Measurements from ENCODE around the gene ERBB4. TPM values are rescaled to one million over a fixed set of nuclear protein-coding genes. Genes with fewer than 3 reads are reported as not detected.

ERBB4 gene
- polyA plus RNA-seq, 2 of the 4 experiments (the other 2 are of a cell fraction): not detected

GRCh38 chr2:211617803-211618202 lies 920.8 kb downstream of the ERBB4 start:
- CTCF ChIA-PET: no interaction called here
- 12% methylated on average over 2 of the region's 2 CpGs for whole genome bisulfite sequencing (ENCODE audit: missing lambda C conversion rate)
- POLR2A ChIA-PET: no interaction called here
- ATAC-seq (no peak), DNase-seq (ENCODE audit: low read depth in 1 of 2, low spot score in 1 of 2) (no peak), FAIRE-seq (no peak)
- H3K27ac ChIP-seq: no peak overlapping the region
- H3K4me1 ChIP-seq: no peaks in the 10 kb centered on the region
- peak; percentile 63 for TF ChIP-seq MAFK (IDR thresholded peaks at IDR 0.05; ENCODE audit: partially characterized antibody)
- TF ChIP-seq GATA3 (IDR thresholded peaks at IDR 0.05; ENCODE audit: borderline replicate concordance): no peak
- TF ChIP-seq SMC3 (IDR thresholded peaks at IDR 0.05): no peak
- no peak overlapping the region for H3K4me3 ChIP-seq
- H3K4me2 ChIP-seq: no peak overlapping the region
- H3K9me3 ChIP-seq: no peaks in the 10 kb centered on the region

DNA sequence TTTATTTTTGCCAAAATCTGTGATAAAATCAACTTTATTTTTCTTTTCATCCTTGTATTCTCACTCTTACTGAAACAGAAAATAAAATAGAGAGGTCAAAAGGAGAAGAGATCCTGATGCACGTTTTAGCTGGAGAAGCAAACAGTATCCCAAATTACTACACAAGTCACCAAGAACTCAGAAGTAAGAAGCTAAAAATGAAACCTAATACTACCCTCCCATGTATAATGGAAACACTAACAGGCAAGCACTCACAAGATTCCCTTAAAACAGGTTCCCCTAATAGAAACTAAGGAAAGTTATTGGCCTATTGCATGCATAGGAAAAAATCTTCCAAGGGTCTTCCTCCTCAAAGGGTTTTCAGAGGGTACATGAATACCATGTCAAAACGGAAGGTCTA lies 927.0 kb downstream of the ERBB4 start:
- POLR2A ChIA-PET: no interaction called here
- WGBS (ENCODE audit: missing lambda C conversion rate): 25% methylated on average over 2 of the region's 2 CpGs

DNA sequence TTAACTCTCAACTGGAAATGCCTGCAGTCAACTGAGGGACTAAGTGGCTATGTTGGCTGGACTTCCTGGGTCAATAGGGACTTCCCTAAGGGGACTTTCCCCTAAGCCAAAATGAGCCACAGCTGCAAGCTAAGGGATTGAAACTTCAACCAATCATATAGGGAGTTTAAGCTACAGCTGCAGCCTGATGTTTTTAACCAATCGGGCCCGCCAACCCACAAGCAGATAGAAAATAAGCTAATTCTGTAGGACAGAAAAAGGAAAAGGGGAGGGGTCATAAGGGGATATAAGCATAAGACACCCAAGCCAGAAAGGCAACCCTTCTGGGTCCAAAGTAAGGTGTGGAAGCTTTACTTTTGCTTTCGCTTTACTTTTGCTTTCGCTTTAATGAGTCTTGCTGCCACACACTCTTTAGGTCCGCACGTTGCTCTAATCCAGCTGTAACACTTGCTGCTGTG lies 927.5 kb downstream of the ERBB4 start:
- no peak overlapping the region for H3K27ac ChIP-seq
- 68% methylated on average over 6 of the region's 6 CpGs for WGBS (ENCODE audit: missing lambda C conversion rate)
- CTCF ChIA-PET: no interaction called here
- no peak overlapping the region for H3K4me3 ChIP-seq
- no peak for ATAC-seq
- peak in 1 of 2 experiments; percentile 0 for DNase-seq (ENCODE audit: low read depth in 1 of 2, low spot score in 1 of 2)
- H3K4me1 ChIP-seq: no peaks in the 10 kb centered on the region
- POLR2A ChIA-PET: no interaction called here
- H3K4me2 ChIP-seq: no peak overlapping the region
- FAIRE-seq: no peak
- no peaks in the 10 kb centered on the region for H3K9me3 ChIP-seq
- TF ChIP-seq, protein P1, sequence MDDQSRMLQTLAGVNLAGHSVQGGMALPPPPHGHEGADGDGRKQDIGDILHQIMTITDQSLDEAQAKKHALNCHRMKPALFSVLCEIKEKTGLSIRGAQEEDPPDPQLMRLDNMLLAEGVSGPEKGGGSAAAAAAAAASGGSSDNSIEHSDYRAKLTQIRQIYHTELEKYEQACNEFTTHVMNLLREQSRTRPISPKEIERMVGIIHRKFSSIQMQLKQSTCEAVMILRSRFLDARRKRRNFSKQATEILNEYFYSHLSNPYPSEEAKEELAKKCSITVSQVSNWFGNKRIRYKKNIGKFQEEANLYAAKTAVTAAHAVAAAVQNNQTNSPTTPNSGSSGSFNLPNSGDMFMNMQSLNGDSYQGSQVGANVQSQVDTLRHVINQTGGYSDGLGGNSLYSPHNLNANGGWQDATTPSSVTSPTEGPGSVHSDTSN (IDR thresholded peaks at IDR 0.05): no peak
- TF ChIP-seq, protein P2, sequence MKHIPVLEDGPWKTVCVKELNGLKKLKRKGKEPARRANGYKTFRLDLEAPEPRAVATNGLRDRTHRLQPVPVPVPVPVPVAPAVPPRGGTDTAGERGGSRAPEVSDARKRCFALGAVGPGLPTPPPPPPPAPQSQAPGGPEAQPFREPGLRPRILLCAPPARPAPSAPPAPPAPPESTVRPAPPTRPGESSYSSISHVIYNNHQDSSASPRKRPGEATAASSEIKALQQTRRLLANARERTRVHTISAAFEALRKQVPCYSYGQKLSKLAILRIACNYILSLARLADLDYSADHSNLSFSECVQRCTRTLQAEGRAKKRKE (CRISPR knock-in tag; IDR thresholded peaks at IDR 0.05; ENCODE audit: low read depth): no peak
- TF ChIP-seq BHLHE40 (IDR thresholded peaks at IDR 0.05; ENCODE audit: low read depth, low read length): no peak
- TF ChIP-seq ZNF302 (CRISPR knock-in tag; IDR thresholded peaks at IDR 0.05): no peak
- TF ChIP-seq, protein P3, sequence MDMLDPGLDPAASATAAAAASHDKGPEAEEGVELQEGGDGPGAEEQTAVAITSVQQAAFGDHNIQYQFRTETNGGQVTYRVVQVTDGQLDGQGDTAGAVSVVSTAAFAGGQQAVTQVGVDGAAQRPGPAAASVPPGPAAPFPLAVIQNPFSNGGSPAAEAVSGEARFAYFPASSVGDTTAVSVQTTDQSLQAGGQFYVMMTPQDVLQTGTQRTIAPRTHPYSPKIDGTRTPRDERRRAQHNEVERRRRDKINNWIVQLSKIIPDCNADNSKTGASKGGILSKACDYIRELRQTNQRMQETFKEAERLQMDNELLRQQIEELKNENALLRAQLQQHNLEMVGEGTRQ (IDR thresholded peaks at IDR 0.05): no peak
- no peak for TF ChIP-seq HOXB5 (CRISPR knock-in tag; IDR thresholded peaks at IDR 0.05)
- TF ChIP-seq, protein P4, sequence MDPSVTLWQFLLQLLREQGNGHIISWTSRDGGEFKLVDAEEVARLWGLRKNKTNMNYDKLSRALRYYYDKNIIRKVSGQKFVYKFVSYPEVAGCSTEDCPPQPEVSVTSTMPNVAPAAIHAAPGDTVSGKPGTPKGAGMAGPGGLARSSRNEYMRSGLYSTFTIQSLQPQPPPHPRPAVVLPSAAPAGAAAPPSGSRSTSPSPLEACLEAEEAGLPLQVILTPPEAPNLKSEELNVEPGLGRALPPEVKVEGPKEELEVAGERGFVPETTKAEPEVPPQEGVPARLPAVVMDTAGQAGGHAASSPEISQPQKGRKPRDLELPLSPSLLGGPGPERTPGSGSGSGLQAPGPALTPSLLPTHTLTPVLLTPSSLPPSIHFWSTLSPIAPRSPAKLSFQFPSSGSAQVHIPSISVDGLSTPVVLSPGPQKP (IDR thresholded peaks at IDR 0.05; ENCODE audit: low read depth, low read length): no peak
- no peak for TF ChIP-seq RCOR1 (IDR thresholded peaks at IDR 0.05; ENCODE audit: low read depth, low read length)
- no peak for TF ChIP-seq HMGXB4 (CRISPR knock-in tag; IDR thresholded peaks at IDR 0.05; ENCODE audit: borderline replicate concordance)
- no peak for TF ChIP-seq JUN (IDR thresholded peaks at IDR 0.05)
- TF ChIP-seq SMC3 (IDR thresholded peaks at IDR 0.05): no peak
- TF ChIP-seq, protein P5, sequence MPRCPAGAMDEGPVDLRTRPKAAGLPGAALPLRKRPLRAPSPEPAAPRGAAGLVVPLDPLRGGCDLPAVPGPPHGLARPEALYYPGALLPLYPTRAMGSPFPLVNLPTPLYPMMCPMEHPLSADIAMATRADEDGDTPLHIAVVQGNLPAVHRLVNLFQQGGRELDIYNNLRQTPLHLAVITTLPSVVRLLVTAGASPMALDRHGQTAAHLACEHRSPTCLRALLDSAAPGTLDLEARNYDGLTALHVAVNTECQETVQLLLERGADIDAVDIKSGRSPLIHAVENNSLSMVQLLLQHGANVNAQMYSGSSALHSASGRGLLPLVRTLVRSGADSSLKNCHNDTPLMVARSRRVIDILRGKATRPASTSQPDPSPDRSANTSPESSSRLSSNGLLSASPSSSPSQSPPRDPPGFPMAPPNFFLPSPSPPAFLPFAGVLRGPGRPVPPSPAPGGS (IDR thresholded peaks at IDR 0.05): no peak
- no peak for TF ChIP-seq JUNB (IDR thresholded peaks at IDR 0.05)
- TF ChIP-seq HEYL (CRISPR knock-in tag; IDR thresholded peaks at IDR 0.05): no peak
- TF ChIP-seq HDAC2 (IDR thresholded peaks at IDR 0.05): no peak
- no peak for TF ChIP-seq ESRRA (IDR thresholded peaks at IDR 0.05; ENCODE audit: borderline replicate concordance, low read length)

More for the DNA sequence above, 927.0 kb downstream of the ERBB4 start:
- H3K9me3 ChIP-seq: no peaks in the 10 kb centered on the region
- DNase-seq (ENCODE audit: low read depth in 1 of 2, low spot score in 1 of 2): no peak
- H3K4me3 ChIP-seq: no peak overlapping the region
- FAIRE-seq: no peak
- H3K27ac ChIP-seq: no peak overlapping the region
- no peaks in the 10 kb centered on the region for H3K4me1 ChIP-seq
- ATAC-seq: no peak
- TF ChIP-seq JUNB (IDR thresholded peaks at IDR 0.05): no peak
- TF ChIP-seq CEBPB (IDR thresholded peaks at IDR 0.05): no peak
- no peak for TF ChIP-seq TFCP2L1 (CRISPR knock-in tag; IDR thresholded peaks at IDR 0.05)
- TF ChIP-seq EHF (CRISPR knock-in tag; IDR thresholded peaks at IDR 0.05): no peak
- no peak for TF ChIP-seq ESRRA (IDR thresholded peaks at IDR 0.05; ENCODE audit: borderline replicate concordance, low read length)
- TF ChIP-seq, protein P2 (CRISPR knock-in tag; IDR thresholded peaks at IDR 0.05; ENCODE audit: low read depth): no peak
- TF ChIP-seq FOSB (CRISPR knock-in tag; IDR thresholded peaks at IDR 0.05): no peak
- no peak for TF ChIP-seq SREBF2 (IDR thresholded peaks at IDR 0.05)
- no peak for TF ChIP-seq FOSL2 (IDR thresholded peaks at IDR 0.05)
- TF ChIP-seq FOSL2 (CRISPR knock-in tag; IDR thresholded peaks at IDR 0.05): no peak
- no peak for TF ChIP-seq MAFK (IDR thresholded peaks at IDR 0.05; ENCODE audit: partially characterized antibody)
- no peak for TF ChIP-seq PHF8 (IDR thresholded peaks at IDR 0.05; ENCODE audit: borderline replicate concordance, low read depth)
- TF ChIP-seq MAX (IDR thresholded peaks at IDR 0.05): no peak
- no peak for TF ChIP-seq E2F6 (IDR thresholded peaks at IDR 0.05; ENCODE audit: borderline replicate concordance, low read depth)
- CTCF ChIA-PET: no interaction called here
- H3K4me2 ChIP-seq: no peak overlapping the region
